ENCODE measurements around the gene LIMD2.

Gene LIMD2

DNA sequence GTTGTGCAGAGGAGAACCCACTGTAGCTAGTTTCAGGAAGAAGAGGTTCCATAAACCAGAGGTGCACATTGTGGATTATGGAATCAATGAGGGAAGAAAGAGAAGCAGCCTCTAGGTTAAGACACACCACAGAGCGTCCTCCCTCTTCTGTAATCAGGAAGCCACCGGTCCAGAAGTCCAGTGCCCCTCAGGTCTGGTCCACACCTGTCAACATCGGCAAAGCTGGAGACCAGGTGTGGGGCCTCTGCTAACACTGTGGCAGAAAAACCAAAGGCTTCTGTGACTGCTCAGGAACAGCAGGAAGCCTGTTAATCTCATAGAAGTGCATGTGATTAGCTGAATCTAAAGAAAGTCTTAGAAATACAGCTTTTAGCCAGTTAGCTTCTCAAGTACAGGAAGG, 23.3 kb downstream of the LIMD2 start:
- Histone ChIP-seq H3K27ac (ENCODE audit: insufficient read depth in 1 of 2, low read depth in 1 of 2, low read length in 2 of 2, poor library complexity in 1 of 2, severe bottlenecking in 2 of 2) (peak overlapping the region in 1 of 2 experiments; percentile 62), H3K36me3 (ENCODE audit: control insufficient read depth in 4 of 4, insufficient read depth in 4 of 4, low read length in 3 of 4) (peaks cover 0 to 35% (median 20%) of the 10 kb centered on the region in 4 experiments), H3K4me1 (ENCODE audit: control extremely low read depth in 1 of 4, control insufficient read depth in 4 of 4, insufficient read depth in 4 of 4, low read length in 3 of 4) (peaks cover 27 to 40% (median 32%) of the 10 kb centered on the region in 4 experiments), H3K4me3 (ENCODE audit: control insufficient read depth in 1 of 7, extremely low read depth in 1 of 7, insufficient read depth in 4 of 7, low read depth in 2 of 7, low read length in 6 of 7) (peak overlapping the region in 2 of 7 experiments; percentile 62 to 64), H3K27me3 (replicated peaks in 2 of 5; ENCODE audit: control insufficient read depth in 4 of 5, insufficient read depth in 5 of 5, low read length in 4 of 5) (no peaks in the 10 kb centered on the region), H3K9me3 (ENCODE audit: control extremely low read depth in 1 of 5, control insufficient read depth in 4 of 5, insufficient read depth in 2 of 5, low read depth in 1 of 5, low read length in 4 of 5) (peaks cover 0 to 2% (median 0%) of the 10 kb centered on the region in 5 experiments)
- peak in 2 of 3 donors; percentile 56 to 74 for DNase-seq
- CTCF ChIA-PET = interaction anchor here (0.6 to 10.4 kb wide), 15 partner anchors 9 to 251 kb away, joined by 3 to 104 read pairs (median 4); no protein-coding TSS in a partner anchor
- 27% methylated on average over 3 of the region's 3 CpGs for WGBS (ENCODE audit: insufficient coverage)
- POLR2A ChIA-PET = interaction anchor here (0.7 to 1.3 kb wide), 4 partner anchors 10 to 251 kb away, joined by 3 to 9 read pairs (median 3); no protein-coding TSS in a partner anchor

DNA sequence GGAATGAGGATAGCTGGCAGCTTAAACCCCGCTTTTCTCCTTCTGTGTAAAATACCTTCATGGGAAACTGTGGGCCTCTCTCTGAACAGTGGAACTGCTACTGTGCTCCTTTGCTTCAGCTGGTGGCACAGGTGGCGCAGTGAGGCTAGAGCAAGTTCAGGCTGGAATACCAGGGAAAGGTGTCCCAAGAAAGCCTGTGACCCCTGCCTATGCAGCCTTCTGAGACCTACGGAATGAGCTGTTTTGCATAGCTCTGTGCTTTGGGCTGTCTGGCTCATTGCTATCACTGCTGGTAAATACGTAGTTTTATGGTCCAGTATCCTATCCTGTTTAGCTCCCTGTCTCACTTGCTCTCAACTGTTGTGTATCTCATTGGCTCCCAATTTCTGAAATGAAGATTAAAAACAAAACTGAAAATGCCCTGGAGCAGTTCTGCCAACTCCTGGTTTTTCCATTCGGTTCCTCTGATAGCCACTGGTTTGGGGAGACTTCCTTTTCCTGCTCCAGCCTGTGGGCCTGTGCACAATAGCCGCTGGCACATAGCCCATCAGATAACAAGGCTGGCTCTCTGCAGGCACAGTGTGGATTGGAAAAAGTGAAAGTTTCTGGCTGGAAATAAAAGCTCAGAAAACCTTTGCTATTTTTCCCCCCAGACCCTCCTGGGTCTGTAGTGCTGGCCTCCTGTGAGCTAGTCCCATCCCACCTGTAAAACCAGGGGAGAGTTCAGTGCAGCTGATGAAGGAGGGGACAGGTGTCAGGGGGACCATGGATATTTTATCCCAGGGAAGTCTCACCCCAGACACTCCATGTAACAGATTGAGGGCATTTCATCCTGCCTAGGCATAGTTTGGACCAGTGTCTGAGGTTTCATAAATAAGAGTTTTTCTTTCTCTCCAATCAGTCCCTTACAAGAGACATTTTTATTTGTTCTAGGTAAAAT, 24.0 kb downstream of the LIMD2 start:
- Histone ChIP-seq H3K36me3 (ENCODE audit: control insufficient read depth in 4 of 4, insufficient read depth in 4 of 4, low read length in 3 of 4) (peaks cover 2 to 30% (median 18%) of the 10 kb centered on the region in 4 experiments), H3K27me3 (replicated peaks in 2 of 5; ENCODE audit: control insufficient read depth in 4 of 5, insufficient read depth in 5 of 5, low read length in 4 of 5) (no peaks in the 10 kb centered on the region), H3K27ac (ENCODE audit: insufficient read depth in 1 of 2, low read depth in 1 of 2, low read length in 2 of 2, poor library complexity in 1 of 2, severe bottlenecking in 2 of 2) (peak overlapping the region; percentile 27 to 62), H3K4me3 (ENCODE audit: control insufficient read depth in 1 of 7, extremely low read depth in 1 of 7, insufficient read depth in 4 of 7, low read depth in 2 of 7, low read length in 6 of 7) (peak overlapping the region in 4 of 7 experiments; percentile 6 to 64 (median 48)), H3K4me1 (ENCODE audit: control extremely low read depth in 1 of 4, control insufficient read depth in 4 of 4, insufficient read depth in 4 of 4, low read length in 3 of 4) (peaks cover 27 to 40% (median 32%) of the 10 kb centered on the region in 4 experiments), H3K9me3 (ENCODE audit: control extremely low read depth in 1 of 5, control insufficient read depth in 4 of 5, insufficient read depth in 2 of 5, low read depth in 1 of 5, low read length in 4 of 5) (no peaks in the 10 kb centered on the region)
- DNase-seq = peak; percentile 73 to 79 (median 79)
- POLR2A ChIA-PET = interaction anchor here (0.7 to 1.3 kb wide), 5 partner anchors 10 to 251 kb away, joined by 3 to 9 read pairs (median 3); no protein-coding TSS in a partner anchor
- CTCF ChIA-PET = interaction anchor here (0.6 to 10.4 kb wide), 17 partner anchors 8 to 64 kb away, joined by 3 to 104 read pairs (median 4); no protein-coding TSS in a partner anchor
- 47% methylated on average over 5 of the region's 6 CpGs for WGBS (ENCODE audit: insufficient coverage)

DNA sequence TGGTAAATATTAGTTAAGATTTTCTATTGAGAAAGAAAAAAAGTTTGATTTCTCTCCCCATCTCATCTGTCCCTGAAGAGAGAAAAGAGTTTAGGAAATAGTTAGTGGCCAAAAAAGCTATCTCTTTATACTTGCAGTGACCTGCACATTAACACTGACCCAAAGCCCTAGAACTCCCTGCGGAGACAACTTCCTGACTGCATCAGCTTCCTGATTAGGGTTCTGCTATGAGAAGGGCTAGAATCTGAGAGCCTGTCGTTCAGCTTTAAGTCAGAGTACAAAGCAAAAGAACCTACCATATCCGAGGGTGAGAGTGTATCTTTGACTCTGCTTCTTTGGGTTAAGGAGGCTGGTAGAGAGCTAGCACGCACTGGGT, 24.7 kb downstream of the LIMD2 start:
- 21% methylated on average over 3 of the region's 4 CpGs for WGBS (ENCODE audit: insufficient coverage)
- Histone ChIP-seq H3K27ac (ENCODE audit: insufficient read depth in 1 of 2, low read depth in 1 of 2, low read length in 2 of 2, poor library complexity in 1 of 2, severe bottlenecking in 2 of 2) (peak overlapping the region; percentile 27 to 62), H3K4me3 (ENCODE audit: control insufficient read depth in 1 of 7, extremely low read depth in 1 of 7, insufficient read depth in 4 of 7, low read depth in 2 of 7, low read length in 6 of 7) (peak overlapping the region in 2 of 7 experiments; percentile 33 to 62), H3K27me3 (replicated peaks in 2 of 5; ENCODE audit: control insufficient read depth in 4 of 5, insufficient read depth in 5 of 5, low read length in 4 of 5) (no peaks in the 10 kb centered on the region), H3K9me3 (ENCODE audit: control extremely low read depth in 1 of 5, control insufficient read depth in 4 of 5, insufficient read depth in 2 of 5, low read depth in 1 of 5, low read length in 4 of 5) (no peaks in the 10 kb centered on the region), H3K36me3 (ENCODE audit: control insufficient read depth in 4 of 4, insufficient read depth in 4 of 4, low read length in 3 of 4) (peaks cover 3 to 30% (median 17%) of the 10 kb centered on the region in 4 experiments), H3K4me1 (ENCODE audit: control extremely low read depth in 1 of 4, control insufficient read depth in 4 of 4, insufficient read depth in 4 of 4, low read length in 3 of 4) (peaks cover 27 to 40% (median 32%) of the 10 kb centered on the region in 4 experiments)
- ChIA-PET CTCF (interaction anchor here (0.7 to 10.4 kb wide), 10 partner anchors 7 to 63 kb away, joined by 3 to 104 read pairs (median 4); no protein-coding TSS in a partner anchor), POLR2A (interaction anchor here (0.9 to 1.3 kb wide), 2 partner anchors 9 to 10 kb away, joined by 4 to 7 read pairs; no protein-coding TSS in a partner anchor)
- no peak for DNase-seq

DNA sequence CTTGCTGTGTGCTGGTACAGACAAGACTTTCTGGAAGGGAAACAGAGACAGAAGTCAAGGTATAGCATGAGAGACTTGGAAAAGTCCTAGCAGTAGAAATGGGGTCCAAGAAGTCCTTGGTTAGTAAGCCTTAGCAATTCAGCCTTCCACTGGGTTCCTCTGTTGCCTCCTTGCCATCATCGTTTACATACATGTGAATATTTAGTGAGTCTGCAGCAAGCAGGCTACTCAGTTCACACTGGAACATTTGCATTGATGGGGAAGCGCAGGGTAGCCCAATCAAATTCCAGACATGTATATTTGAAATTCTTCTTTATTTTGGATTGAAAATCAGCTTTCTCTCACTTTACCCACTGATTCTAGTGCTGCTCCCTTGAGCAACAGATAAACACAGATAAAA, 27.1 kb downstream of the LIMD2 start:
- Histone ChIP-seq H3K27me3 (replicated peaks in 2 of 5; ENCODE audit: control insufficient read depth in 4 of 5, insufficient read depth in 5 of 5, low read length in 4 of 5) (no peaks in the 10 kb centered on the region), H3K4me3 (ENCODE audit: control insufficient read depth in 1 of 7, extremely low read depth in 1 of 7, insufficient read depth in 4 of 7, low read depth in 2 of 7, low read length in 6 of 7) (no peak overlapping the region), H3K27ac (ENCODE audit: insufficient read depth in 1 of 2, low read depth in 1 of 2, low read length in 2 of 2, poor library complexity in 1 of 2, severe bottlenecking in 2 of 2) (no peak overlapping the region), H3K36me3 (ENCODE audit: control insufficient read depth in 4 of 4, insufficient read depth in 4 of 4, low read length in 3 of 4) (peaks cover 2 to 40% (median 28%) of the 10 kb centered on the region in 4 experiments), H3K9me3 (ENCODE audit: control extremely low read depth in 1 of 5, control insufficient read depth in 4 of 5, insufficient read depth in 2 of 5, low read depth in 1 of 5, low read length in 4 of 5) (no peaks in the 10 kb centered on the region), H3K4me1 (ENCODE audit: control extremely low read depth in 1 of 4, control insufficient read depth in 4 of 4, insufficient read depth in 4 of 4, low read length in 3 of 4) (peaks cover 27 to 35% (median 31%) of the 10 kb centered on the region in 4 experiments)
- ChIA-PET CTCF (no interaction called here), POLR2A (interaction anchor here (0.6 kb wide), 1 partner anchor 24 kb away, joined by 3 read pairs; no protein-coding TSS in a partner anchor)
- DNase-seq = no peak
- 93% methylated on average over 2 of the region's 2 CpGs for WGBS (ENCODE audit: insufficient coverage)

DNA sequence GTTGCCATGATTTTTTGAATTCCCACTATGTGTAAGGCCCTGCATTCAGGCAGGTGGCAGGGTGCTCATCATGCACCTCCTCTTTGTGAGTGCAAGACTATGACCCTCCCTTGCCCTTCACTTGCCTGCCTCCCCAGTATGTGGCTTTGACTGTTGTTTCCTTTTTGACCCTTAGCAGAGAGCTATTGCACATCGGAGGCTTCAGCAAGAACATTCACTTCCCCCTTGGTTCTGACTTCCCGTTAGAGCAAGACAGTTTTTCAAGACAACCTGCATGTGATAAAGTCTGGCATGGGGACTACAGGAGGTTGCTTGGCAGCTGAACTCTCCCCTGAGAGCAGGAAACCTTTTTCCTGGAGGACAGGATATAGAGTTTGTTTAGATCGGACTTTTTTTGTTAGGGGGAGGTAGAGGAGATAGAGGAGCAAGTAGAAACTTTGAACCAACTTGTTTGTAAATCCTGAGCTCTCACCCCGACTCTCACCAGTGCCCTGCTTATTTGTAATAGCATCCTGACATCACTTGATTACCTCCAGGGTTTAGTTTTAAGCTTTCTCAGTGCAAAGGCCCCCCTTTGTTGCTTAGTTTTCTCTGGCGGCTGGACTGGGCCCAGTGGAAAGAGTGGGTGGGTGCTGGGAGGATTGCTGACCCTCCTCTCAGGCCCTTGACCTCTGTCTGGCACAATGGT, 34.3 kb downstream of the LIMD2 start:
- WGBS (ENCODE audit: insufficient coverage) = 4% methylated on average over 5 of the region's 5 CpGs
- DNase-seq = peak; percentile 45 to 86 (median 77)
- peak overlapping the region; percentile 46 to 70 for H3K27ac ChIP-seq (ENCODE audit: insufficient read depth in 1 of 2, low read depth in 1 of 2, low read length in 2 of 2, poor library complexity in 1 of 2, severe bottlenecking in 2 of 2)

DNA sequence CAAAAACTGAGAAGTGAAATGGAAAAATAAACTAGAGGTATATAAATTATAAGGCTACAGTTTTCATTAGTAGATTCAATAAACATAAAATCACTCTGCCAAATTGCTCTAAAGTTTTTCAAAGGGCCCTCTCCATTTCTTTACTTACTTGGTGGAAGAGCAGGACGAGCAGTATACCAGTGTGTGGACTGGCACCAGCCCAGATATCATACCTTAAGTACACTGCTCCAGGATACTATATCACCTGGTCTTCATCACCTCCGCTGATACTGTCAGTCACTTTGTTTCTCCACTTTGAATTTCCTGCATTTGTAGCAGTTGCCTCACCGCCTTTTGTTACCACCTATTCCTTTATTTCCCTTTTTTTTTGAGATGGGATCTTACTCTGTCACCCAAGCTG, 40.1 kb downstream of the LIMD2 start:
- POLR2A ChIA-PET = interaction anchor here (0.6 kb wide), 1 partner anchor 220 kb away, joined by 3 read pairs; no protein-coding TSS in a partner anchor
- Histone ChIP-seq H3K36me3 (ENCODE audit: control insufficient read depth in 4 of 4, insufficient read depth in 4 of 4, low read length in 3 of 4) (peaks cover 10 to 46% (median 21%) of the 10 kb centered on the region in 4 experiments), H3K27me3 (replicated peaks in 2 of 5; ENCODE audit: control insufficient read depth in 4 of 5, insufficient read depth in 5 of 5, low read length in 4 of 5) (no peaks in the 10 kb centered on the region), H3K9me3 (ENCODE audit: control extremely low read depth in 1 of 5, control insufficient read depth in 4 of 5, insufficient read depth in 2 of 5, low read depth in 1 of 5, low read length in 4 of 5) (no peaks in the 10 kb centered on the region), H3K27ac (ENCODE audit: insufficient read depth in 1 of 2, low read depth in 1 of 2, low read length in 2 of 2, poor library complexity in 1 of 2, severe bottlenecking in 2 of 2) (no peak overlapping the region), H3K4me1 (ENCODE audit: control extremely low read depth in 1 of 4, control insufficient read depth in 4 of 4, insufficient read depth in 4 of 4, low read length in 3 of 4) (peaks cover 5 to 8% (median 7%) of the 10 kb centered on the region in 4 experiments), H3K4me3 (ENCODE audit: control insufficient read depth in 1 of 7, extremely low read depth in 1 of 7, insufficient read depth in 4 of 7, low read depth in 2 of 7, low read length in 6 of 7) (no peak overlapping the region)
- no peak for DNase-seq
- 92% methylated on average over 3 of the region's 3 CpGs for WGBS (ENCODE audit: insufficient coverage)
- CTCF ChIA-PET = interaction anchor here (1.8 kb wide), 1 partner anchor 34 kb away, joined by 4 read pairs; no protein-coding TSS in a partner anchor

More for the DNA sequence above, 34.3 kb downstream of the LIMD2 start:
- H3K4me1 ChIP-seq (ENCODE audit: control extremely low read depth in 1 of 4, control insufficient read depth in 4 of 4, insufficient read depth in 4 of 4, low read length in 3 of 4) = peaks cover 21 to 29% (median 26%) of the 10 kb centered on the region in 4 experiments
- H3K27me3 ChIP-seq (replicated peaks in 2 of 5; ENCODE audit: control insufficient read depth in 4 of 5, insufficient read depth in 5 of 5, low read length in 4 of 5) = no peaks in the 10 kb centered on the region
- peak overlapping the region in 1 of 7 experiments; percentile 50 for H3K4me3 ChIP-seq (ENCODE audit: control insufficient read depth in 1 of 7, extremely low read depth in 1 of 7, insufficient read depth in 4 of 7, low read depth in 2 of 7, low read length in 6 of 7)
- POLR2A ChIA-PET = interaction anchor here (0.7 to 2.1 kb wide), 6 partner anchors 9 to 833 kb away, joined by 3 to 7 read pairs (median 5); partner anchors contain the start of gene LIMD2
- H3K36me3 ChIP-seq (ENCODE audit: control insufficient read depth in 4 of 4, insufficient read depth in 4 of 4, low read length in 3 of 4) = peaks cover 11 to 46% (median 30%) of the 10 kb centered on the region in 4 experiments
- no peaks in the 10 kb centered on the region for H3K9me3 ChIP-seq (ENCODE audit: control extremely low read depth in 1 of 5, control insufficient read depth in 4 of 5, insufficient read depth in 2 of 5, low read depth in 1 of 5, low read length in 4 of 5)
- CTCF ChIA-PET = interaction anchor here (0.8 to 4.5 kb wide), 13 partner anchors 8 to 239 kb away, joined by 3 to 37 read pairs (median 5); no protein-coding TSS in a partner anchor
